Omental fat pad (tissue), 4 donors: ENCODE results near the gene PCBP3. TPM values are rescaled to one million over a fixed set of nuclear protein-coding genes. Genes with fewer than 3 reads are reported as not detected.
A peak's percentile ranks its signal among the peaks of the same experiment; 100 is the strongest.

Source experiments
- ATAC-seq: fragments of 150-250 bp; one replicate; pipeline ENCODE4 v1.9.1; 2016; ENCODE audit warnings: mild to moderate bottlenecking, moderate library complexity; ENCODE audit not compliant: low FRiP score
- DNase-seq: peaks from one replicate; pipeline ENCODE4 v3.0.0-alpha.2; 2019; ENCODE audit warnings: low spot score
- total RNA-seq, 4 donors: library from RNA; depleted of rRNA; stranded (reverse); fragments of >200 nt; gene quantifications; one replicate each; pipeline ENCODE4 v1.1.0, GENCODE V29; 2016
- TF ChIP-seq, protein P1 (sequence below), 3 donors: fragments of 450-650 bp; IDR thresholded peaks; one replicate each; pipeline ENCODE4 v1.5.1; 2016 to 2017; ENCODE audit warnings: antibody characterized with exemption in 3 of 3, mild to moderate bottlenecking in 3 of 3, moderate library complexity in 2 of 3

PCBP3 gene
- total RNA-seq, 4 donors from 2014 or later = 1.1 to 26.8 (median 14.8) TPM

DNA sequence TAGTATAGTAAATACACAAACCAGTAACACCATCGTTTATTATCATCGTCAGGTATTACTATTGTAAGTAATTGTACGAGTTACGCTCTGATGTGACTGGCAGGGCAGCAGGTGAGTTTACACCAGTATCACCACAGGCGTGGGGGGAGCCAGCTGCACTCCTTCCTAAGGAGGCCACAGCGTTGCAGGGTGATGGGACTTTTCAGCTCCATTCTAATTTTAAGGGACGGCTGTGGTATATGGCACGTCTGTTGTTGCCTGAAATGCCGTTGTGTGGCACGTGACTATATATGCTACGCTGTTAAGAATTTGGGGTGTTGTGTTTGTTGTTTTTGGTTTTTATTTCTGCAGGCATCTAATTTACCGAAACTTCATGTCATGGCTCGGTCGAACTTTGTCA lies 173.3 kb downstream of the PCBP3 start:
- TF ChIP-seq, protein P1, sequence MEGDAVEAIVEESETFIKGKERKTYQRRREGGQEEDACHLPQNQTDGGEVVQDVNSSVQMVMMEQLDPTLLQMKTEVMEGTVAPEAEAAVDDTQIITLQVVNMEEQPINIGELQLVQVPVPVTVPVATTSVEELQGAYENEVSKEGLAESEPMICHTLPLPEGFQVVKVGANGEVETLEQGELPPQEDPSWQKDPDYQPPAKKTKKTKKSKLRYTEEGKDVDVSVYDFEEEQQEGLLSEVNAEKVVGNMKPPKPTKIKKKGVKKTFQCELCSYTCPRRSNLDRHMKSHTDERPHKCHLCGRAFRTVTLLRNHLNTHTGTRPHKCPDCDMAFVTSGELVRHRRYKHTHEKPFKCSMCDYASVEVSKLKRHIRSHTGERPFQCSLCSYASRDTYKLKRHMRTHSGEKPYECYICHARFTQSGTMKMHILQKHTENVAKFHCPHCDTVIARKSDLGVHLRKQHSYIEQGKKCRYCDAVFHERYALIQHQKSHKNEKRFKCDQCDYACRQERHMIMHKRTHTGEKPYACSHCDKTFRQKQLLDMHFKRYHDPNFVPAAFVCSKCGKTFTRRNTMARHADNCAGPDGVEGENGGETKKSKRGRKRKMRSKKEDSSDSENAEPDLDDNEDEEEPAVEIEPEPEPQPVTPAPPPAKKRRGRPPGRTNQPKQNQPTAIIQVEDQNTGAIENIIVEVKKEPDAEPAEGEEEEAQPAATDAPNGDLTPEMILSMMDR (IDR thresholded peaks at IDR 0.05) = no peak
- ATAC-seq (no peak), DNase-seq (no peak)

DNA sequence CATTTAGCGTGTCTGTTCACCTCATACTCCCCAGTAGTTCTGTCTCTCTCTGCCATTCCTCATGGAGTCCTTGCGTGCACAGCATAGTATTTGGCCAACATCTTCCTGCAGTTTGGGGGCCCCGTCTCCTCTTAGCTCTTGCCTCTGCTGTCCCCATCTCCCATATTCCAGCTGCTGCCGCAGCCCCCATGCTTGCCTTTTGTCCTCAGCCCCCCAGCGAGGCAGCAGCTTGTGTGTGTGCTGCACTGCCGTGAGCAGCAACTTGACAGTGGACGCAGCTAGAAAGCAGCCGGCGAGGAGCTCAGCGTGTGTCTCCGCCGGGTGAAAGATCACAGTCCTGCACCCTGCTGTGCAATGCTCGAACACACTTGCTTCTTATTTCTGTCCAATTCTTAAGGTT lies 173.8 kb downstream of the PCBP3 start:
- TF ChIP-seq, protein P1 (IDR thresholded peaks at IDR 0.05) = no peak
- ATAC-seq (no peak), DNase-seq (no peak)

DNA sequence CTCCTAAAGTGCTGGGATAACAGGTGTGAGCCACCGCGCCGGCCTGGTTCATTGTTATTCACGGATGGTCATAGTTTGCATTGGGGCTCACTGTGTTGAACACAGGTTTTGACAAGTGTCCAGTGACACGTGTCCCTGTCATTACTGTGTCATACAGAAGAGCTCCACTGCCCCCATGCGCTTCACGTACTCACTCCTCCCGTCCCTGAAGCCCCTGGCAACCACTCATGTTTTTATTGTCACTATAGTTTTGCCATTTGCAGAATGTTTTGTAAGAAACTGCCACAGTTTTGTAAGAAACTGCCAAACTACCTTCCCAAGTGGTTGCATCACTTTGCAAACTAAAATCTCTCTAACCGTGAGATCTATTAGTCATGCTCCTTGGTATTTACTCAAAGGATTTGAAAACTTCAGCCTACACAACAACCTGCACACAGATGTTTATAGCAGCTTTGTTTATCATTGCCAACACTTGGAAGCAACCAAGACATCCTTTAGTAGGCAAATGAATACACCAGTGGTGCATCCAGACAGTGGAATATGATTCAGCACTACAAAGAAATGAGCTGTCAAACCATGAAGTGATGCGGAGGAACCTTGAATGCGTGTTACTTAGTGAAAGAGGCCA lies 174.9 kb downstream of the PCBP3 start:
- DNase-seq (no peak), ATAC-seq (peak; percentile 40)
- TF ChIP-seq, protein P1 (IDR thresholded peaks at IDR 0.05) = no peak

DNA sequence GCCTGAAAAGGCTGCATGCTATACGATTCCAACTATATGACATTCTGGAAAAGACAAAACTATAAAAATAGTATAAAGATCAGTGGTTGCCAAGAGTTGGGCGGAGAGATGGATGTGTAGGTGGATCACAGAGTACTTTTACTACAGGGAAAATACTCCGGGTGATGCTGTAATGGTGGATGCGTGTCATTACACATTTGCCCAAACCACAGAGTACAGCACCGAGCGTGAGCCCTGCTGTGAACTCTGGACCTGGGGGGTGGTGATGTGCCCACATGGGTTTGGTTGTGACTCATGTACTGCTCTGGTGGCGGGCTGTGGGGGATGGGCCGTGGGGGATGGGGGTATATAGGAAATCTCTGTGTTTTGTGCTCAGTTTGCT lies 175.4 kb downstream of the PCBP3 start:
- no peak for DNase-seq
- TF ChIP-seq, protein P1 (IDR thresholded peaks at IDR 0.05) = no peak

DNA sequence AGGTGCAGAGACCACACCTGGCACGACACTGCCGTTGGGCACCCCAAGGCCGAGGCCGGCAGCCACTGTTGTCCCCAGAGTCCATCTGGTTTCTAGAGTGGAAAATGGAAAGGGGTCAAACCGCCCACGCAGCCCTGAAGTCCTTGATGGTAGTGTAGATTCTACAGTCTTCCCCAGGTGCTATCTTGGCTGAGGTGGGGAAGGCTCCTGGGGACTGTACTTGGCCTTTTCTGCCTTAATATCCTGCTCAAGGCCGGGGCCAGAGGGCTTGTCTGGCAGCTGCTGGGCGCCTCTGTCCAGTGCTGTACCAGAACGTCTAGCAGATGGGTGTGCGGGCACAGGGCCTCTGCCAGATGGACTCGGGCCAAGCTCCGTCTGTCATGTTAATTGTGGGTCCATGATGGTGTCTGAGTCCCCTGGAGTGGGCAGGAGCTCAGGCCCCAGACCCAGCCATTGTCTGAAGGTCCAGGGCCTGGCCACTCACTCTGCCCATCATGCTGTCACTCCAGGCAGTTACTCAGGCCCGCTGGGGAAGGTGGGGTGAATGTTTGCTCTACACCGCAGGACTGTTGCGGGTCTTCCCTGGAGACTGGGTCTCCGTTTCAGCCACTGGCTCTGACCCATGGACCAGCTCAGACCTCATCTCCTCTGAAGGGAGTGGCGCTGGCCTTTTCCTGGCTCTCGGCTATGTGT lies 176.1 kb downstream of the PCBP3 start:
- DNase-seq (no peak), ATAC-seq (no peak)
- TF ChIP-seq, protein P1 (IDR thresholded peaks at IDR 0.05) = no peak

More for the DNA sequence above, 175.4 kb downstream of the PCBP3 start:
- no peak for ATAC-seq

DNA sequence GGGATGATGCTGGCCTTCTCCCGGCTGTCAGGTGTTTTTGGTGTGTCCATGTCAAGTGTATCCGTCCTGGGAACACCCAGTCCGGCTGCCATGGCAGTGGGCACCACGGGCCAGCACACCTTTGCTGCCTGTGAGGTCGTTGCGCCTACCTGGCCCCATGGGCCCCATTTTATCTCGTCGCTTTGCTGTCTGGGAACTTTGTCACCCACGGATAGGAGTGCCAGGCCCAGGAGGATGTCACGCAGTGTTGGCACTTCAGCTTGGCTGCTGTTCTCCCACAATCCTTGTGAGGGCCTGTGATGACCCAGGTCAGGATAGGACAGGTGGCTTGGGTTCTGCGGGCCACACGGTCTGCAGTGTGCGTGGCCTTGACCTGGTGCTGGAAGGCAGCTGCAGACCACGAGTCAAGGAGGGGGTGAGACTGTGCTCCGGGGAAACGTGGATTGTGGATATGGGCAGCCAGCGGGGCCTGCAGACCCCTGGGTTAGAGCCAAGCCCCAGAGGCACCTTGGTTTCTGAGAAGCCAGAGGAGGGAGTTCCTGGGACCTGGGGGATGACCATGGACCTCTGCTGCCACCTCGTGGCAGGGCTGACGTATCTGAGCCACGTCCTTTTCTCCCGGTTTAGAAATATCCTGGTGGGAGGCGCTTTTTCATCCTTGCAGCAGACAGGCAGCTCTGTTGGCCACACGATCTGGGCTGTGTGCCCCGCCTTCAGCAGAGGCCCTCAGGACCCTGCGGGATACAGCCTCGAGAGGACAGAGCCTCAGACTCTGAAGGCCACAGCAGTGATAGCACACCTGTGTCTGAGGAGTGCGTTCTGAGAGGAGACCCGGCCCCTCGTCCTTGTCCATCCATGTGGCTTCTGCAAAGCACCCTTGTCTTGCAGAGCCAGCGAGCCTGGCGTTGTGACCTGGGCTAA lies 176.9 kb downstream of the PCBP3 start:
- DNase-seq (peak; percentile 34), ATAC-seq (peak; percentile 50)
- TF ChIP-seq, protein P1 (IDR thresholded peaks at IDR 0.05) = peak in 1 of 3 donors; percentile 54
